ENCODE data around the gene CYP2A7. TPM values are rescaled to one million over a fixed set of nuclear protein-coding genes. Genes with fewer than 3 reads are reported as not detected.
"Not testable (repeated sequence)": the region's sequence is repeated elsewhere in the genome, so short reads cannot be mapped to it uniquely, and the experiment has no call there.

The CYP2A7 gene
- total RNA-seq, 1 donor from 2014 or later: not detected

GRCh38 chr19:40827386-40828247 is 54.4 kb downstream of the CYP2A7 start:
- no peak overlapping the region for H3K27ac Mint-ChIP-seq
- intact Hi-C loops (cut with micrococcal nuclease): no loop called here
- no peak for TF ChIP-seq CTCF (IDR thresholded peaks at IDR 0.05)
- ChIA-PET CTCF (no interaction called here), POLR2A (no interaction called here)
- DNase-seq (no peak), ATAC-seq (ENCODE audit: low read depth) (no peak)
- H3K27me3 Mint-ChIP-seq: no peaks in the 10 kb centered on the region
- peaks cover 5% of the 10 kb centered on the region for H3K9me3 Mint-ChIP-seq
- peaks cover 17% of the 10 kb centered on the region for H3K36me3 Mint-ChIP-seq (ENCODE audit: low read depth)
- H3K4me3 Mint-ChIP-seq: no peak overlapping the region
- H3K4me1 Mint-ChIP-seq: peaks cover 7% of the 10 kb centered on the region

GRCh38 chr19:40826699-40827385 is 55.2 kb downstream of the CYP2A7 start:
- ATAC-seq (ENCODE audit: low read depth); H3K4me3 Mint-ChIP-seq; H3K9me3 Mint-ChIP-seq; DNase-seq; POLR2A ChIA-PET; CTCF ChIA-PET; H3K27ac Mint-ChIP-seq; intact Hi-C loops (cut with micrococcal nuclease); H3K27me3 Mint-ChIP-seq: not testable (repeated sequence)
- peaks cover 17% of the 10 kb centered on the region for H3K36me3 Mint-ChIP-seq (ENCODE audit: low read depth)
- H3K4me1 Mint-ChIP-seq: peaks cover 12% of the 10 kb centered on the region

- intact Hi-C loops (cut with micrococcal nuclease); H3K4me3 Mint-ChIP-seq: not testable (repeated sequence)
These were observed 55.7 kb downstream of the CYP2A7 start for GRCh38 chr19:40826312-40826698.

GRCh38 chr19:40825460-40826095 is 56.5 kb downstream of the CYP2A7 start:
- DNase-seq; H3K27me3 Mint-ChIP-seq; ATAC-seq (ENCODE audit: low read depth); CTCF ChIA-PET; intact Hi-C loops (cut with micrococcal nuclease); H3K4me3 Mint-ChIP-seq; POLR2A ChIA-PET; H3K9me3 Mint-ChIP-seq; H3K27ac Mint-ChIP-seq: not testable (repeated sequence)
- H3K36me3 Mint-ChIP-seq (ENCODE audit: low read depth): peaks cover 17% of the 10 kb centered on the region
- H3K4me1 Mint-ChIP-seq: peaks cover 12% of the 10 kb centered on the region

More at GRCh38 chr19:40826312-40826698, 55.7 kb downstream of the CYP2A7 start:
- POLR2A ChIA-PET; CTCF ChIA-PET; ATAC-seq (ENCODE audit: low read depth); H3K9me3 Mint-ChIP-seq; DNase-seq; H3K27me3 Mint-ChIP-seq; H3K27ac Mint-ChIP-seq: not testable (repeated sequence)
- H3K4me1 Mint-ChIP-seq: peaks cover 12% of the 10 kb centered on the region
- H3K36me3 Mint-ChIP-seq (ENCODE audit: low read depth): peaks cover 17% of the 10 kb centered on the region

Other genes with a start within 250 kb of the CYP2A7 start
- gene NUMBL, start 191.6 kb downstream of the CYP2A7 start, total RNA-seq: 4.4 and 11.8 TPM in 2 replicates
- gene COQ8B, start 165.3 kb downstream of the CYP2A7 start, total RNA-seq: 34.4 and 38.5 TPM in 2 replicates
- gene ITPKC, start 165.1 kb downstream of the CYP2A7 start, total RNA-seq: 13.0 and 13.3 TPM in 2 replicates
- gene ACTMAP, start 131.8 kb downstream of the CYP2A7 start, total RNA-seq: 8.5 and 12.7 TPM in 2 replicates
- gene SNRPA, start 131.0 kb downstream of the CYP2A7 start, total RNA-seq: 138 TPM in 2 replicates
- gene MIA, start 106.7 kb downstream of the CYP2A7 start, total RNA-seq: 1.1 and 1.4 TPM in 2 replicates
- gene RAB4B, start 104.0 kb downstream of the CYP2A7 start, total RNA-seq: 90.6 and 98.1 TPM in 2 replicates
- 136 and 147 TPM in 2 replicates for gene EGLN2, start 83.0 kb downstream of the CYP2A7 start, total RNA-seq
- not detected in 2 replicates for gene CYP2A6, start 31.8 kb downstream of the CYP2A7 start, total RNA-seq
- not detected in 2 replicates for gene CYP2B6, start 109.1 kb upstream of the CYP2A7 start, total RNA-seq
- gene CYP2A13, start 206.2 kb upstream of the CYP2A7 start, total RNA-seq: not detected in 2 replicates
- gene CYP2F1, start 232.2 kb upstream of the CYP2A7 start, total RNA-seq: not detected in 2 replicates

All from activated B cell treated with CpG ODN at 0.5 μM for 24 hours (primary cell).